Mesodermal cell (in vitro differentiated cells): ENCODE measurements around the gene SLC34A3. TPM values are rescaled to one million over a fixed set of nuclear protein-coding genes. Genes with fewer than 3 reads are reported as not detected.
A peak's percentile ranks its signal among the peaks of the same experiment; 100 is the strongest.

Experiments used
- H3K27ac ChIP-seq: 2 replicates; pipeline ENCODE4 v1.7.0; 2013; ENCODE audit warnings: mild to moderate bottlenecking, low read depth, low read length, moderate library complexity; ENCODE audit not compliant: severe bottlenecking
- H3K36me3 ChIP-seq: 2 replicates; pipeline ENCODE4 v1.7.1; 2013; ENCODE audit warnings: mild to moderate bottlenecking, low read length, moderate library complexity; ENCODE audit not compliant: control insufficient read depth, insufficient read depth
- H3K4me1 ChIP-seq: one replicate; pipeline ENCODE4 v1.7.1; 2013; ENCODE audit warnings: mild to moderate bottlenecking, low read length; ENCODE audit not compliant: insufficient read depth, control insufficient read depth, poor library complexity, severe bottlenecking
- H3K4me3 ChIP-seq: 2 replicates; pipeline ENCODE4 v1.7.0; 2013; ENCODE audit warnings: low read length, control low read depth, mild to moderate bottlenecking; ENCODE audit not compliant: insufficient read depth, poor library complexity, severe bottlenecking; ENCODE audit errors: extremely low read depth
- H3K9me3 ChIP-seq: 2 replicates; pipeline ENCODE4 v1.7.1; 2013; ENCODE audit warnings: mild to moderate bottlenecking, low read length, moderate library complexity; ENCODE audit not compliant: control insufficient read depth
- WGBS, 2 experiments: methylation state at CpG; one replicate each; pipeline ENCODE4 v1.1.5; 2013; ENCODE audit warnings: missing lambda C conversion rate in 2 of 2; ENCODE audit not compliant: insufficient coverage in 2 of 2; 5-methylcytosine and 5-hydroxymethylcytosine counted together
- polyA plus RNA-seq, 2 experiments: library from polyadenylated mRNA; stranded (reverse); fragments of 50-300 nt; gene quantifications; one replicate each; pipeline ENCODE4 v1.2.3, GENCODE V29; 2013

Gene SLC34A3
- not detected for polyA plus RNA-seq (2013, experiment 1 of 2)
- not detected for polyA plus RNA-seq (2013, experiment 2 of 2)

DNA sequence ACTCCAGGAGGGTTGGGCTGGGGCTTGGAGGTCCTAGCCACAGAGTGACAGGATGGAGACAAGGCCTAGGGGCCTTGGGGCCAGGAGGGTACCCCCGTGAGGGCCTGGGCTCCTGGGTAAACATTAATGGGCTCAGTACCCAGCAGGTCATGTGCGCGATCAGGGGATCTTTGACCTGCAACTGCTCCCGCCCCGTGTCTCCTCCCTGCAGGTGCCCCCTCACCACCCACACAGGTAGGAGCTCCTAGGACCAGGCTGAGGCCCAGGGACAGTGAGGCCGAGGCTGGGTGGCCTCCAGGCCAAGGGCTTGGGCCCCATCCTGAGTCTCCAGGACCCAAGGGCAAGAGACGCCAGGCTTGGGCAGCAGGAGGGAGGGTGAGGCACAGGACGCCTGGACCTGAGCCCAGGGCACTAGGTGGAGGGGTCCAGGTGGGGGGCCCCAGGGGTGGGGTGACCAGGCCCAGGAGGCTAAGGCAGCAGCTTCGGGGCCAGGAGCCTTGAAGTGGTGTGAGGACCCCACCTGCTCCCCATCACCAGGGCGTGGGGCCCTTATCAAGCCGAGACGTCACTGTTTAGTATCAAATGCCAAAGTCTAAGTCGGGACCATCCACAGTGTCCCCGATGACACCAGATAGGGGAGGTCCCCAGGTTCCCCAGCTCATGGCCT lies at the start of gene SLC34A3:
SLC34A3 (plus strand) TSS at position 197 of the 667 bp plus-strand sequence. CDS start 802 bp downstream, outside the sequence.
- H3K4me3 ChIP-seq: no peak within 1 kb of the TSS
- WGBS, 2 experiments: 89 to 92% methylated on average over 10 to 14 of the region's 14 CpGs
- H3K27ac ChIP-seq: no peak within 1 kb of the TSS
- no peaks in the 10 kb centered on the region for H3K9me3 ChIP-seq
- H3K4me1 ChIP-seq: peaks cover 4% of the 10 kb centered on the region
- no peaks in the 10 kb centered on the region for H3K36me3 ChIP-seq

DNA sequence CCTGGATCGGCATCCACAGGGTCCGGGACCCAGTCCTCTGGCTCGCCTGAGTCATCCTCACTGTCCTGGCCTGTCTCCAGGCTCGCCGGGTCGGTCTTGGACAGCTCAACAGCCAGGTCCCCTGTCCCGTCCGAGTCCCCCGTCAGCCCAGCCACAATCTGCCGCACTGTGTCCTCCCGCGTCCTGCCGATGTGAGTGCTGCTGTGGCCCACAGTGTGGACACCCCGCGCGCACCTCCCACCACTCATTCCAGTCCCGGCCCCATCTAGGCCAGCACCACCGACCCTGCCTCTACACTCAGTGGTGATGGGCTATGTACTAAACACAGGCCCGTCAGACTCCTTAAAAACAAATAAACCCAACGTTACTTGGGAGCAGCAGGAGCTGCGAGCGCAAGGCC lies 49.0 kb upstream of the SLC34A3 start:
- H3K9me3 ChIP-seq: no peaks in the 10 kb centered on the region
- peaks cover 11% of the 10 kb centered on the region for H3K4me1 ChIP-seq
- H3K36me3 ChIP-seq: peaks cover 51% of the 10 kb centered on the region
- WGBS, 2 experiments: 95% methylated on average over 18 of the region's 22 CpGs
- no peak overlapping the region for H3K27ac ChIP-seq
- H3K4me3 ChIP-seq: no peak overlapping the region

DNA sequence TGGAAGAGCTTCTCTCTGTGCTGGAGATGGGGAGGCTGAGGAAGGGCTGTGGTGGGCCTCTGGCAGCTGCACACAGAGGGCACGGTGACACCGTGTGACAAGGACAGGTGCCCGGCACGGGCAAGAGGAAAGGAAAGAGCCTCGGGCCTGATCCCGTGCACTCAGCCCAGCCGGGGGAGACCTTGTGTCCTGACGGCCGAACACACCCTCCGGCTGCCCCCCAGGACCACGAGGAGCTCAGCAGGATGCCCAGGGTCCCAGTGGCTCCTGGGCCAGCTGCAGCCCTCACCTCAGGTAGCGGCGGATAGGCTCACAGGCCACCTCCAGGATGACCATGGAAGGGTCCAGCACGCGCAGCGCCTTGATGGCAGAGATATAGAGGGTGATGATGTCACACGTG lies 47.9 kb upstream of the SLC34A3 start:
- H3K36me3 ChIP-seq: peaks cover 52% of the 10 kb centered on the region
- WGBS, 2 experiments: 91 to 95% methylated on average over 15 to 17 of the region's 17 CpGs
- H3K9me3 ChIP-seq: no peaks in the 10 kb centered on the region
- no peak overlapping the region for H3K4me3 ChIP-seq
- H3K4me1 ChIP-seq: peaks cover 21% of the 10 kb centered on the region
- no peak overlapping the region for H3K27ac ChIP-seq

DNA sequence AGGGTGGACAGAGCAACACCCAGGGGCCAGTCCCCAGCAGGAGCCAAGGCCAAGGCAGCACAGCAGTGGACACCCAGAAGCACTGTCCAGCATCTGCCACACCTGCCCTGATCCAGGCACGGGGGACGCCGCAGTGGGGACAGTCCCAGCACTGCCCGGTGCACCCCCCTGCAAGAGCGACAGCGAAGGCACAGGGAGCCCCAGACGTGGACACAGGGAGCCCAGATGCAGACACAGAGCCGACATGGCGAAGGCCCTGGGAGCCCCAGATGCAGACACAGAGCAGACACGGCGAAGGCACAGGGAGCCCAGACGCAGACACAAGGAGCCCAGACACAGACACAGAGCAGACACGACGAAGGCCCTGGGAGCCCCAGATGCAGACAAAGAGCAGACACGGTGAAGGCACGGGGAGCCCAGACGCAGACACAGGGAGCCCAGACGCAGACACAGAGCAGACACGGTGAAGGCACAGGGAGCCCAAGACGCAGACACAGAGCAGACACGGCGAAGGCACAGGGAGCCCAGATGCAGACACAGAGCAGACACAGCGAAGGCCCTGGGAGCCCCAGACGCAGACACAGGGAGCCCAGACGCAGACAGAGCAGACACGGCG lies 46.6 kb upstream of the SLC34A3 start:
- WGBS, 2 experiments: 94 to 97% methylated on average over 27 of the region's 27 CpGs
- peaks cover 52% of the 10 kb centered on the region for H3K36me3 ChIP-seq
- no peaks in the 10 kb centered on the region for H3K9me3 ChIP-seq
- H3K4me1 ChIP-seq: peaks cover 10% of the 10 kb centered on the region
- no peak overlapping the region for H3K4me3 ChIP-seq
- H3K27ac ChIP-seq: no peak overlapping the region

- peaks cover 18% of the 10 kb centered on the region for H3K4me1 ChIP-seq
- no peak overlapping the region for H3K27ac ChIP-seq
- 96 to 97% methylated on average over 42 to 47 of the region's 48 CpGs for WGBS, 2 experiments
- H3K4me3 ChIP-seq: no peak overlapping the region
- H3K36me3 ChIP-seq: peaks cover 52% of the 10 kb centered on the region
- H3K9me3 ChIP-seq: no peaks in the 10 kb centered on the region
Observed at GRCh38 chr9:137184881-137185660, 45.6 kb upstream of the SLC34A3 start.

DNA sequence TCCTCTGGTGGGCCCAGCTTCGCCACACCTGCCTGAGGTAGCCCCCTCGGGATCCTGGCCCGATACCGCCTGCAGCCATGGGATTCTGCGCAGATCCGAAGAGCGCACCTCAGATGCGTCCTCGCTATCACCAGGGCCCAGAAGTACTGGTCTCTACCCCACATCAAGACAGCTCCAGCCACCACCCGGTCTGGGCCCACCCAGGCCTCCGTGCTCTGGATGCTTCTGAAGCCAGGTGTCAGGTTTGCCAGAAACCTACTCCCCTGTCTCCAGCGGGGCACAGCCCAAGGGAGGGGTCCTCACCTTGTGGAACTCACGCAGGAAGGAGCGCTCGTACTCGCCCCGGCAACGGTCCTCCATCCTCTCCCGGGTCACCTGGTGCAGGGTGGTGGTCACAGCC lies 44.8 kb upstream of the SLC34A3 start:
- Histone ChIP-seq H3K4me1 (peaks cover 21% of the 10 kb centered on the region), H3K36me3 (peaks cover 51% of the 10 kb centered on the region), H3K4me3 (no peak overlapping the region), H3K27ac (no peak overlapping the region), H3K9me3 (no peaks in the 10 kb centered on the region)
- WGBS, 2 experiments: 97% methylated on average over 16 to 19 of the region's 19 CpGs

GRCh38 chr9:137186385-137186784 lies 44.3 kb upstream of the SLC34A3 start:
- Histone ChIP-seq H3K27ac (no peak overlapping the region), H3K9me3 (no peaks in the 10 kb centered on the region), H3K36me3 (peaks cover 51% of the 10 kb centered on the region), H3K4me3 (no peak overlapping the region), H3K4me1 (peaks cover 21% of the 10 kb centered on the region)
- 93 to 96% methylated on average over 5 to 6 of the region's 6 CpGs for WGBS, 2 experiments

GRCh38 chr9:137187386-137187785 lies 43.3 kb upstream of the SLC34A3 start:
- no peak overlapping the region for H3K27ac ChIP-seq
- H3K4me3 ChIP-seq: peak overlapping the region; percentile 91
- WGBS, 2 experiments: 89 to 95% methylated on average over 15 of the region's 15 CpGs
- H3K4me1 ChIP-seq: peaks cover 21% of the 10 kb centered on the region
- H3K9me3 ChIP-seq: no peaks in the 10 kb centered on the region
- peaks cover 51% of the 10 kb centered on the region for H3K36me3 ChIP-seq

GRCh38 chr9:137188086-137188489 lies 42.6 kb upstream of the SLC34A3 start:
- peaks cover 21% of the 10 kb centered on the region for H3K4me1 ChIP-seq
- peak overlapping the region; percentile 91 for H3K4me3 ChIP-seq
- H3K36me3 ChIP-seq: peaks cover 46% of the 10 kb centered on the region
- no peaks in the 10 kb centered on the region for H3K9me3 ChIP-seq
- 0 to 1% methylated on average over 22 to 29 of the region's 31 CpGs for WGBS, 2 experiments
- peak overlapping the region; percentile 94 for H3K27ac ChIP-seq

GRCh38 chr9:137188490-137189296 lies 42.0 kb upstream of the SLC34A3 start, which contains the start of the genes ANAPC2 and SSNA1:
Gene ANAPC2 (minus strand): TSS chr9:137188560. CDS start chr9:137188532, 28 bp downstream.
Gene SSNA1 (plus strand): TSS chr9:137188676. CDS start chr9:137188727, 51 bp downstream.
- WGBS, 2 experiments: 0 to 1% methylated on average over 77 to 94 of the region's 98 CpGs
- peak within 1 kb of the TSS; percentile 94 for H3K27ac ChIP-seq

More at GRCh38 chr9:137188490-137189296, 42.0 kb upstream of the SLC34A3 start, which contains the start of the genes ANAPC2 and SSNA1:
- peak within 1 kb of the TSS; percentile 91 for H3K4me3 ChIP-seq
- no peaks in the 10 kb centered on the region for H3K9me3 ChIP-seq
- peaks cover 21% of the 10 kb centered on the region for H3K4me1 ChIP-seq
- H3K36me3 ChIP-seq: peaks cover 42% of the 10 kb centered on the region
